ENCODE data around the gene ACSF2.
A peak's percentile ranks its signal among the peaks of the same experiment; 100 is the strongest.

- TF ChIP-seq, protein P1, sequence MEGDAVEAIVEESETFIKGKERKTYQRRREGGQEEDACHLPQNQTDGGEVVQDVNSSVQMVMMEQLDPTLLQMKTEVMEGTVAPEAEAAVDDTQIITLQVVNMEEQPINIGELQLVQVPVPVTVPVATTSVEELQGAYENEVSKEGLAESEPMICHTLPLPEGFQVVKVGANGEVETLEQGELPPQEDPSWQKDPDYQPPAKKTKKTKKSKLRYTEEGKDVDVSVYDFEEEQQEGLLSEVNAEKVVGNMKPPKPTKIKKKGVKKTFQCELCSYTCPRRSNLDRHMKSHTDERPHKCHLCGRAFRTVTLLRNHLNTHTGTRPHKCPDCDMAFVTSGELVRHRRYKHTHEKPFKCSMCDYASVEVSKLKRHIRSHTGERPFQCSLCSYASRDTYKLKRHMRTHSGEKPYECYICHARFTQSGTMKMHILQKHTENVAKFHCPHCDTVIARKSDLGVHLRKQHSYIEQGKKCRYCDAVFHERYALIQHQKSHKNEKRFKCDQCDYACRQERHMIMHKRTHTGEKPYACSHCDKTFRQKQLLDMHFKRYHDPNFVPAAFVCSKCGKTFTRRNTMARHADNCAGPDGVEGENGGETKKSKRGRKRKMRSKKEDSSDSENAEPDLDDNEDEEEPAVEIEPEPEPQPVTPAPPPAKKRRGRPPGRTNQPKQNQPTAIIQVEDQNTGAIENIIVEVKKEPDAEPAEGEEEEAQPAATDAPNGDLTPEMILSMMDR (conservative IDR thresholded peaks at IDR 0.05 in 1 of 2, IDR thresholded peaks at IDR 0.05 in 1 of 2; ENCODE audit: extremely low read depth in 1 of 2, insufficient read depth in 1 of 2, low read depth in 1 of 2, low read length in 2 of 2): peak; percentile 41 to 71
- TF ChIP-seq EZH2 (IDR thresholded peaks at IDR 0.05; ENCODE audit: borderline replicate concordance, low read length): no peak
Measured at GRCh38 chr17:50479522-50480141, 53.6 kb downstream of the ACSF2 start.
